Peyer's patch (tissue), 4 donors: ENCODE results near the gene IRX5.

Experiments
- CTCF ChIP-seq, 6 experiments: fragments of 450-650 bp in 4 of 6; fragments of 200-600 bp in 2 of 6; sonication (generic) in 1 of 6; IDR thresholded peaks; one replicate each; pipeline ENCODE4 v1.5.1; 2017 to 2019; ENCODE audit warnings: antibody characterized with exemption in 6 of 6, mild to moderate bottlenecking in 3 of 6, moderate library complexity in 1 of 6
- POLR2A ChIP-seq, 2 donors: fragments of 450-650 bp; IDR thresholded peaks; one replicate each; pipeline ENCODE4 v1.5.1; 2017; ENCODE audit warnings: antibody characterized with exemption in 2 of 2, mild to moderate bottlenecking in 2 of 2, moderate library complexity in 2 of 2

DNA sequence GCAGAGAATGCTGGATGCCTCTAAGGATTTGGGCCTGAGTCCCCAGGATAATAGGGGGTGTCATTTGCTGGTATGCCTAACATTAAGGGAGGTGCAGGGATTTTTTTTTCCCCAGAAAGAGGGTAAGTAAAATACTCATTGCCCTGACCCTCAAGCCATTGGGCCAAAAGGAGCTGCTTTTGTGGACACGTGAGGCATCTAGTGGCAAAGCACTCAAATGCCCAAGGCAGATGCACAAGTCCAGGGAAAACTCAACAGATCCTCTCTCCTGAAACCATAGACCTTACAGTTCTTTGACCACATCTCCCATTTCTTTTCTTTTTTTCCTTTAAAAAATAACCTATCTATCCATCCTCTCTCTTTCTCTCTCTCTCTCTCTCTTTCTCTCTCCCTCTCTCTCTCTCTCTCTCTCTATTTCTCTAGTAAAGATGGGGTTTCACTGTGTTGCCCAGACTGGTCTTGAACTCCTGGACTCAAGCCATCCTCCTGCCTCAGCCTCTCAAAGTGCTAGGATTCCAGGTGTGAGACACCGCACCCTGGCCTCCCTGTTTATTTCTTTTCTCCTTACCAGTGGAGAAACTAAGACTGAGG is 11.8 kb downstream of the IRX5 start:
- TF ChIP-seq POLR2A (IDR thresholded peaks at IDR 0.05) (no peak), CTCF (IDR thresholded peaks at IDR 0.05) (no peak)
